Measurements from ENCODE around the gene FGF8. TPM values are rescaled to one million over a fixed set of nuclear protein-coding genes. Genes with fewer than 3 reads are reported as not detected.

FGF8 gene
- total RNA-seq, 4 donors from 2014 or later, result not detected

DNA sequence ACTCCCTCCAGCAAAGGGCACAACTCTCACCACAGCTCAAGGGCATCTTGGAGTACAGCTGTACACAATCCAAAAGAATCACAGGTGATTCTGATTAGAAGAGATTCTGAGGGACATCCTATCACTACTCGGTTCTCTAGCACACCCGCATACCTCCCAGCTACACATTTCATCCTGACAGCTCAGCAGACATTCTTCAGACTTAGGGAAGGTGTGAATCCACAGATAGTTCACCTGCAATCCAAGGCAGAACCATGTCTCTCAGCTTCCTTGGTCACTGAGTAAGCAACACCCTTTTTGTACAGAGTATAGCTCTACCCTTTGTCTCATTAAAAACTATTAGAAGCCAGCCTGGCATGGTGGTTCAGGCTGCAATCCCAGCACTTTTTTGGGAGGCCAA, 54.1 kb downstream of the FGF8 start:
- no peak overlapping the region for H3K4me3 ChIP-seq (ENCODE audit: low read depth, poor library complexity, severe bottlenecking)
- intact Hi-C loops (cut with DNase I; ENCODE audit: low total_unique reads), result no loop called here
- DNase-seq (ENCODE audit: low spot score in 2 of 2), result no peak
- no peak for TF ChIP-seq POLR2A (IDR thresholded peaks at IDR 0.05)
- TF ChIP-seq, protein P1, sequence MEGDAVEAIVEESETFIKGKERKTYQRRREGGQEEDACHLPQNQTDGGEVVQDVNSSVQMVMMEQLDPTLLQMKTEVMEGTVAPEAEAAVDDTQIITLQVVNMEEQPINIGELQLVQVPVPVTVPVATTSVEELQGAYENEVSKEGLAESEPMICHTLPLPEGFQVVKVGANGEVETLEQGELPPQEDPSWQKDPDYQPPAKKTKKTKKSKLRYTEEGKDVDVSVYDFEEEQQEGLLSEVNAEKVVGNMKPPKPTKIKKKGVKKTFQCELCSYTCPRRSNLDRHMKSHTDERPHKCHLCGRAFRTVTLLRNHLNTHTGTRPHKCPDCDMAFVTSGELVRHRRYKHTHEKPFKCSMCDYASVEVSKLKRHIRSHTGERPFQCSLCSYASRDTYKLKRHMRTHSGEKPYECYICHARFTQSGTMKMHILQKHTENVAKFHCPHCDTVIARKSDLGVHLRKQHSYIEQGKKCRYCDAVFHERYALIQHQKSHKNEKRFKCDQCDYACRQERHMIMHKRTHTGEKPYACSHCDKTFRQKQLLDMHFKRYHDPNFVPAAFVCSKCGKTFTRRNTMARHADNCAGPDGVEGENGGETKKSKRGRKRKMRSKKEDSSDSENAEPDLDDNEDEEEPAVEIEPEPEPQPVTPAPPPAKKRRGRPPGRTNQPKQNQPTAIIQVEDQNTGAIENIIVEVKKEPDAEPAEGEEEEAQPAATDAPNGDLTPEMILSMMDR (IDR thresholded peaks at IDR 0.05), result no peak
- 63 to 73% methylated on average over 2 of the region's 2 CpGs for WGBS, 2 donors

DNA sequence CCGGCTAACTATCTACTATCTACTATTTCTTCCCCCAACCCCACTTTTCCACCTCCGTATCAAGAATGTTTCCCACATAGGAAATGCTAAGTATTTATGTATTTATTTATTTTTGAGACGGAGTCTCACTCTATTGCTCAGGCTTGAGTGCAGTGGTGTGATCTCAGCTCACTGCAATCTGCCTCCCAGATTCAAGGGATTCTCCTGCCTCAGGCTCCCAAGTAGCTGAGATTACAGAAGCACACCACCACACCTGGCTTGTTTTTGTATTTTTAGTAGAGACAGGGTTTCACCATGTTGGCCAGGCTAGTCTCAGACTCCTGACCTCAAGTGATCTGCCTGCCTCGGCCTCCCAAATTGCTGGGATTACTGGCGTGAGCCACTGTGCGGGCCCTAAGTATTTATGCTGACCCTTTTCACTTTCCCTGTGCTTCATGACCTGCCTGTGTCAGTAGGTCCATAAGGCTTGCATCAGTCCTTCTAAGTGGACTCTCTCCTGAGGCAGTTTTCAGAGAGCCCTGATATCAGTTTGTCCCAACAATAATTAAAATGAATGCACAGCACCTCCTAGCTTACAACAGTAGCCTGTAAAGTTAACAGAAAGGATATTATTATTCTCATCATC, 55.2 kb downstream of the FGF8 start:
- WGBS, 2 donors, result 90 to 93% methylated on average over 6 of the region's 6 CpGs
- TF ChIP-seq POLR2A (IDR thresholded peaks at IDR 0.05), result no peak
- TF ChIP-seq, protein P1 (IDR thresholded peaks at IDR 0.05), result no peak
- no peak overlapping the region for H3K4me3 ChIP-seq (ENCODE audit: low read depth, poor library complexity, severe bottlenecking)
- intact Hi-C loops (cut with DNase I; ENCODE audit: low total_unique reads), result no loop called here
- peak in 1 of 2 donors; percentile 45 for DNase-seq (ENCODE audit: low spot score in 2 of 2)

Other genes starting within 250 kb of the FGF8 start
- 10 to 100 TPM; 13.6 to 19.9 (median 17.1) TPM for gene POLL, start 187.9 kb downstream of the FGF8 start, total RNA-seq
- 10 to 100 TPM in 3 of 4 donors, 1 to 10 TPM in 1; 9.6 to 18.4 (median 11.4) TPM for gene DPCD, start 187.8 kb downstream of the FGF8 start, total RNA-seq
- 100 to 1,000 TPM in 1 of 4 donors, 10 to 100 TPM in 3; 51.9 to 102 (median 69.6) TPM for gene FBXW4, start 80.9 kb downstream of the FGF8 start, total RNA-seq
- 10 to 100 TPM; 24.6 to 37.7 (median 27.4) TPM for gene NPM3, start 7.3 kb upstream of the FGF8 start, total RNA-seq
- gene OGA, start 42.3 kb upstream of the FGF8 start, total RNA-seq, result 100 to 1,000 TPM in 3 of 4 donors, 10 to 100 TPM in 1; 72.2 to 188 (median 116) TPM
- 1 to 10 TPM; 1.7 to 5.2 (median 3.1) TPM for gene KCNIP2, start 67.7 kb upstream of the FGF8 start, total RNA-seq